ENCODE data around the gene SORCS3.

Gene SORCS3

GRCh38 chr10:104947314-104947713, 306.2 kb downstream of the SORCS3 start:
- Mint-ChIP-seq H3K4me1 (ENCODE audit: low read depth) (no peaks in the 10 kb centered on the region), H3K36me3 (ENCODE audit: low read depth) (no peaks in the 10 kb centered on the region), H3K4me3 (no peak overlapping the region), H3K9me3 (no peaks in the 10 kb centered on the region), H3K27ac (no peak overlapping the region), H3K27me3 (no peaks in the 10 kb centered on the region)

DNA sequence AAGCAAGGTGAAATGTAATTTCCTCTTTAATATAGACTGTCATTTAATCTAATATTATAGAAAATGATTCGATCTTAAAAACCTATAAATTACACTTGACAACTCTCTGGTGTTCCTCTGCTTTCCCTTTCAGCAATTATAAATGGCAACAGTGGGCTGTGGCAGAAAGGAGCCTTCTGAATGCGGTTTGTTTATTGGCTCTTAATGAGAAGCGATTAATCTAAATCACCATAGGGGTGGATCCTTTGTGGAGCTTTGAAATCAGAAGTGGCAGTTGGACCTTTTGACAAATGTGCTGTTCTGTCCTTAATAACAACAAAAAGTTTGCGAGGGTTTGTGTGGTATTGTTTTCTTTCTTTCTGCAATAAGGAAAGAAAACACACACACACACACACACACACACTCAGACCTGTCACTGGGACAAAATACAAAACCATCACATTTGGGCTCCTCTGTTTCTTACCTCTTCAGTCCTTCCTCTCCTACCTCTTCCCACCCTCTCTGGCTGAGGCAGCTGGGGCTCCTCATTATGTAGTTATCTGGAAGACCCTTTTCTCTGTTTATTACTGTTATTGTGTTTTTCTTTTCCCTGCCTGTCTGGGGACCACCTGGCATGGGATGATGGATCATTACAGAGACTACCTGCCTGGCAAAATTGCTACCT, 316.2 kb downstream of the SORCS3 start:
- H3K27ac Mint-ChIP-seq: no peak overlapping the region
- no peaks in the 10 kb centered on the region for H3K27me3 Mint-ChIP-seq
- H3K4me1 Mint-ChIP-seq (ENCODE audit: low read depth): no peaks in the 10 kb centered on the region
- no peaks in the 10 kb centered on the region for H3K36me3 Mint-ChIP-seq (ENCODE audit: low read depth)
- peaks cover 13% of the 10 kb centered on the region for H3K9me3 Mint-ChIP-seq
- no peak overlapping the region for H3K4me3 Mint-ChIP-seq

DNA sequence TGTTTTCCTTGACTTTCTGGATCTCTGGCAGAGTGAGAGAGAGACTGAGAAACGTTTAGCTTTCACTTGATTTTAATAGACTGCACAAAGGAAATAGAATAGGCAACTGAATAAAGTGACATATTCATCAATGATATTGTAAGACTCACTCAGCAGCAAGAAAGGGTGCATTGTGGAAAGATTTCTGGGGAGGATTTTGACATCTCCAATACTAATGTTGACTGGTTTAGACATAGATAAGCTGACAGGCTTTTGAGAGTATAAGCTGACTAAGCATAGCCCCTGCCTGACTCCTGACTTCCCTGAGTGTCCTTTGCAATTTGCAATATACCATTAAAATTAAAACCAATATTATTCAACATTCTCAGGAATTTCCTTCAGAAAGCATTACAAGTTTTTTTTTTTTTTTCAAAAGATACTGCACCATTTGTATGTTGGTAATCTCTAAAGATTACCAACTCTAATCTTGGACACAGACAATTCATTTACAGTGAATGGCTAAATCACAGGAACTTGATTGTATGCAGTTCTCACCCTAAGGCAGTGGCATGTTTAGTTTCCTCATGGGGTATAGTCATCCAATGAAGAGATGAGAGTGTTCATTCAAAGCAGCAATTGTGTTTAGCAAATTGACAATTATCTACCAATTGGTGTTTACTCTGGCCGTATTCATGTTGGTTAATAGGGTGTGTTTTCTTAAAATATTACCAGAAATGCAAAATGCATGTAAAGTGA, 325.6 kb downstream of the SORCS3 start:
- Mint-ChIP-seq H3K4me3 (no peak overlapping the region), H3K27ac (no peak overlapping the region), H3K27me3 (no peaks in the 10 kb centered on the region), H3K4me1 (ENCODE audit: low read depth) (no peaks in the 10 kb centered on the region), H3K9me3 (peaks cover 17% of the 10 kb centered on the region), H3K36me3 (ENCODE audit: low read depth) (no peaks in the 10 kb centered on the region)

- Mint-ChIP-seq H3K27ac (no peak overlapping the region), H3K27me3 (no peaks in the 10 kb centered on the region)
Measured at GRCh38 chr10:104980368-104980767, 339.3 kb downstream of the SORCS3 start.

DNA sequence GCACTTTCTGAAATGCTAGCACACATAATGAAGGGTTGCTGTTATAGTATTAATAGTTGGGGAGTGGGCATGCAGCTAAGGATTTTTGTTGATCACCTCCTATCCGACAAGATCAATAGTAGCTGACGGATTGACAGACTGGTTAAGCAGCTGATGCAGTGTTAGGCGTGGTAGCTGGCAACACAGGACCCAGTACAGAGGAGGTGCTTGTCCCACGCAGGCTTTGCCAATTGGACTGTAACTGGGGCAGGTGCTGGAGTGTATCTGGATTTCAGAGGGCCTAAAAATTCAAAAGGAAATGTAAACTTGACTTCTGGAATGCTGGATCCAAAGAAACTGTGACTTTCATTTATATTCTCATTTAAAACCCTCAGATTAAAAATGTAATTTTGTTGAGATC, 340.9 kb downstream of the SORCS3 start:
- no peaks in the 10 kb centered on the region for H3K27me3 Mint-ChIP-seq
- H3K9me3 Mint-ChIP-seq: peaks cover 4% of the 10 kb centered on the region
- no peak overlapping the region for H3K27ac Mint-ChIP-seq
- H3K4me3 Mint-ChIP-seq: no peak overlapping the region
- peaks cover 9% of the 10 kb centered on the region for H3K4me1 Mint-ChIP-seq (ENCODE audit: low read depth)
- H3K36me3 Mint-ChIP-seq (ENCODE audit: low read depth): no peaks in the 10 kb centered on the region

More at GRCh38 chr10:104980368-104980767, 339.3 kb downstream of the SORCS3 start:
- no peak overlapping the region for H3K4me3 Mint-ChIP-seq
- H3K4me1 Mint-ChIP-seq (ENCODE audit: low read depth): peaks cover 9% of the 10 kb centered on the region
- no peaks in the 10 kb centered on the region for H3K9me3 Mint-ChIP-seq
- H3K36me3 Mint-ChIP-seq (ENCODE audit: low read depth): no peaks in the 10 kb centered on the region

DNA sequence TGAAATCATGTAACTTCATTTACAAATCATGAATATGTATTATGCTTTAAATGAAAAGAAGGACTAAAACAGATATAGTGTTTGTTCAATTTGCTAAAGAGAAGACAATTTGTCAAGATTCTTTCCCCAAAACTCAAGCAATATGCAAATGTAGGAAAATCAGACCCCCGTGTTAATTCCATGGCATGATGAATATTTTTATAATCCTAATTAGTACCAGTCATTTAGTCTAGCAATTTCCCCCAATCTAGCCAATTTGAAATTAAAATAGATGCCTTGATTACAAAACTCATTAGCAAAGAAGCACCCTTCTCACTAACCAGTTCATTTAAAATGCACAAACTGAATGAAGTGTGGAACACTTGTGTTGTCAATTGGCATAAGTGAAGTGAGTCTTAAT, 347.6 kb downstream of the SORCS3 start:
- H3K36me3 Mint-ChIP-seq (ENCODE audit: low read depth): no peaks in the 10 kb centered on the region
- H3K4me3 Mint-ChIP-seq: no peak overlapping the region
- H3K9me3 Mint-ChIP-seq: peaks cover 4% of the 10 kb centered on the region
- H3K4me1 Mint-ChIP-seq (ENCODE audit: low read depth): no peaks in the 10 kb centered on the region
- H3K27me3 Mint-ChIP-seq: no peaks in the 10 kb centered on the region
- no peak overlapping the region for H3K27ac Mint-ChIP-seq

DNA sequence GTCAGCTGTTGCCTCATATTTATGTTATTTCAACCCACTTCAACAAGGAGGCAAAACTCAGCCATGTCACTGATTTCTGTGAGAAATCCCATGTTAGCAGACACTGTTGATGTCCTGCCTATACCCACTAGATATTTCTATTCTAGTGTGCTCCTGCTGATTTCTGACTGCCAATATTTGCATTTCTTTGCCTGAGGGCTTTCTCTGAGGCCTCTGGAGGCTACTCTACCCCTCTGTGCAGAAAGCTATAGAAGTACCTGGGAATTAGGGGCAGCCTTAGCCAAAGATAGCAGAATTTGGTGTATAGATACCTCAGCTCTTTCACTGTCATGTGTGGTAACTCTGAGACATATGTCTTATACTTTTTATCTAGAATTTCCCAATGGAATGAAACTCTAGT, 348.8 kb downstream of the SORCS3 start:
- Mint-ChIP-seq H3K9me3 (peaks cover 4% of the 10 kb centered on the region), H3K27ac (no peak overlapping the region), H3K4me1 (ENCODE audit: low read depth) (no peaks in the 10 kb centered on the region), H3K4me3 (no peak overlapping the region), H3K36me3 (ENCODE audit: low read depth) (no peaks in the 10 kb centered on the region), H3K27me3 (no peaks in the 10 kb centered on the region)

DNA sequence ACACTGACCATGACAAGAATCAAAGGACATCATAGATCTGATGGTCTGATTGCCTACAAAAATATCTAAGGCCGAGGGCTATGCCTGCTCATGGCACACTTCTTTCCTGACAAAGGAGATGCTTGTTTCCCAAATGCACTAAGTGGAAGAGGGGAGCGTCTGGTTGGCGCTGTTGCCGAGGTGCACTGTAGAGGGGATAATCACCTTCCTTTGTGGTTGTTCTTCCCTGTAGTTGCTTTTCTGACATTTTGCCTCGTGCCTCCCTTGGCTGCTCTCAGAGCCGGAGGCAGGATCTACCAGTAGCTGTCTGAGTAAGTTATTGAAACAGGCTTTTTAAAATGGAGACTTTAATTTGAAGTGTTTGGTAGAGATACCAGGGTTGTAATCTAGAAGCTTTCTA, 352.0 kb downstream of the SORCS3 start:
- no peaks in the 10 kb centered on the region for H3K4me1 Mint-ChIP-seq (ENCODE audit: low read depth)

DNA sequence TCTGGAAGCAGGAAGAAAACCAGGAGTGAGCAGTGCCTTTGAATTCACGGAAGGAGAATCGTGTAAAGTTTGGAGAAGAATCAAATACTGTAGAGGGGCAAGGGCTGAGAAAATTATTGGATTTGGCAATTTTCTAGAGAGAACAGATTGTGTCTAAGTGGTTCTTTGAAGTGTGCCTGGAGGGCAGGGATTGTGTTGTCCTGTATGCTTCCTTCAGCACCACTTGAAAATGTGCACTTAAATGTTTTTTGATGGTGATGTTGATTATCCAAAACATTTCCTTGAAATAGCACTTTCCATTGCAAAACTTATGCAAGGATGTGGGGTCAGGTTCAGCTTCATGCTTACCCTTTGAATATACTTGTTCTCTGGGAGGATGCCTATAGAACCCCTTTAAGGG, 360.2 kb downstream of the SORCS3 start:
- H3K27ac Mint-ChIP-seq: no peak overlapping the region
- H3K4me3 Mint-ChIP-seq: no peak overlapping the region
- peaks cover 5% of the 10 kb centered on the region for H3K27me3 Mint-ChIP-seq
- no peaks in the 10 kb centered on the region for H3K36me3 Mint-ChIP-seq (ENCODE audit: low read depth)
- peaks cover 1% of the 10 kb centered on the region for H3K9me3 Mint-ChIP-seq
- no peaks in the 10 kb centered on the region for H3K4me1 Mint-ChIP-seq (ENCODE audit: low read depth)

More for the DNA sequence above, 352.0 kb downstream of the SORCS3 start:
- H3K27ac Mint-ChIP-seq: no peak overlapping the region
- no peak overlapping the region for H3K4me3 Mint-ChIP-seq
- no peaks in the 10 kb centered on the region for H3K9me3 Mint-ChIP-seq
- no peaks in the 10 kb centered on the region for H3K27me3 Mint-ChIP-seq
- H3K36me3 Mint-ChIP-seq (ENCODE audit: low read depth): no peaks in the 10 kb centered on the region

GRCh38 chr10:105010411-105011121, 369.5 kb downstream of the SORCS3 start:
- H3K27me3 Mint-ChIP-seq: peaks cover 4% of the 10 kb centered on the region
- H3K4me3 Mint-ChIP-seq: no peak overlapping the region

DNA sequence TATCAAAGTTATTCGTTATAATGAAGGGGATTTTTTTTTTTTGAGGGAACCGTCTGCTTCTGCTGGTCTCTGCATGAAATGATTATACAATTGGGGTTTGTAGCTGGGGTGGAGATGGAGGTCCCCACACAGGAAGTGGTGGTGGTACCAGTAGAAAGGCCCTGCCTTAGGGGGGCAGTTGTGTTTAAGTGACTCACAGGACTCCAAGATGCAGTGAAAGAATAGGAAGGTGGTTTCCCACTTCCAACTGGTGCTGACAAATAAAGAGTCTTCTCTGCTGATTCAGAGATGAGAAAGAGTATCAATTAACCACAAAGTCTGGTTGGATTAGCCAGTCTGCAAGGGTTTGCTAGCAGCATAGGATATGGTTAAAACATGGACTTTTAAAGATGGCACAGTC, 376.0 kb downstream of the SORCS3 start:
- no peaks in the 10 kb centered on the region for H3K36me3 Mint-ChIP-seq (ENCODE audit: low read depth)
- no peak overlapping the region for H3K4me3 Mint-ChIP-seq
- peaks cover 18% of the 10 kb centered on the region for H3K4me1 Mint-ChIP-seq (ENCODE audit: low read depth)
- H3K9me3 Mint-ChIP-seq: peaks cover 9% of the 10 kb centered on the region
- H3K27ac Mint-ChIP-seq: no peak overlapping the region
- H3K27me3 Mint-ChIP-seq: no peaks in the 10 kb centered on the region

More at GRCh38 chr10:105010411-105011121, 369.5 kb downstream of the SORCS3 start:
- no peaks in the 10 kb centered on the region for H3K36me3 Mint-ChIP-seq (ENCODE audit: low read depth)
- peaks cover 10% of the 10 kb centered on the region for H3K9me3 Mint-ChIP-seq
- no peak overlapping the region for H3K27ac Mint-ChIP-seq
- H3K4me1 Mint-ChIP-seq (ENCODE audit: low read depth): no peaks in the 10 kb centered on the region

GRCh38 chr10:105017691-105018090, 376.6 kb downstream of the SORCS3 start:
- Mint-ChIP-seq H3K36me3 (ENCODE audit: low read depth) (no peaks in the 10 kb centered on the region), H3K4me3 (no peak overlapping the region), H3K27me3 (no peaks in the 10 kb centered on the region), H3K4me1 (ENCODE audit: low read depth) (peaks cover 18% of the 10 kb centered on the region), H3K9me3 (peaks cover 9% of the 10 kb centered on the region), H3K27ac (no peak overlapping the region)

DNA sequence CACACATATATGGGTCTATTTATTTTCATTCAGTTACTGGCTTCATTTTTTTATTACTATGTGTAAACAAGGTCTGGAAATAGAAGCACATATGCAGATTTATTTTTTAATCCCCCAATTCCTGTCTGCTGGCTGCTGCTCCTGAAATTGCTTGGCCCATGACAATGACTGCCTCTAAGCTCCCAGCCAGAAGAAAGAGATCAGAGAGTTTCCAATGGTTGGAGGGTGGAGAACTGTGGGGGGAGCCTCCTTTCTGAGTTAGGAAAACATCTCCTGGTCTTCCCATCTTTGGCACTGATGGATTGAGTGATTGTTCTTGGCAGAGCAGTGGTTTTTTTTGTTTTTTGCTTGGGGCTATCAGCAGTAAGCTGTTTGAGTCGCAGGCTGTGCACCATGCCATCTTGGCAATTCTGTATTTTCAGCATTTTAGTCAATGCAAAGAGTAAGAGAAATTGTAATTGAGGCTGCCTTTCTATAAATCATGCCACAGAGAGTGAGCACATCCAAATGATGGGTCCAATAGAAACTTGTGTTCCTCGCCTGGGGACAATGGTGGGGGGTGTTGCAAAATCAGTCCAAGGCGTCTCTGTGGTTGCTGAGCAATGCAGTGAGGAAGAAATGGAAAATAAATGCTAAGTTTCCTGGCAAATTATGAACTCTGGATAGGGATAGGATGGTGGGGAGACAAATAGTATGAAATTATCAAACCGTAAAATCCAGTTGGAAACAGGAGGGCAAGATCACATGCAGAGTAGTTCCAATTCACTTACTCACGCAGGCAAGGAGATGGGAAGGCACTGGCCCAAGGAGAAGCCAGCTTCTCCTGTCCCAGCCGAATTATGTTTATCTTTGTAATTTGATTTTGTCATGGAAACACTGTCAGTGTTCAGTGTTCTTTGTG, 382.4 kb downstream of the SORCS3 start:
- Mint-ChIP-seq H3K4me3 (no peak overlapping the region), H3K4me1 (ENCODE audit: low read depth) (peaks cover 4% of the 10 kb centered on the region), H3K27ac (no peak overlapping the region), H3K9me3 (peaks cover 4% of the 10 kb centered on the region), H3K36me3 (ENCODE audit: low read depth) (no peaks in the 10 kb centered on the region), H3K27me3 (no peaks in the 10 kb centered on the region)

GRCh38 chr10:105024184-105024583, 383.1 kb downstream of the SORCS3 start:
- Mint-ChIP-seq H3K27me3 (no peaks in the 10 kb centered on the region), H3K27ac (no peak overlapping the region), H3K9me3 (no peaks in the 10 kb centered on the region), H3K4me1 (ENCODE audit: low read depth) (peaks cover 4% of the 10 kb centered on the region), H3K36me3 (ENCODE audit: low read depth) (no peaks in the 10 kb centered on the region), H3K4me3 (no peak overlapping the region)
